Anterior cingulate cortex (tissue), 58 donors: ENCODE results near the gene BICD1.

ENCODE experiments used
- DNase-seq, 58 donors: peaks; one replicate each; lab custom pipeline; 2025; lab: John Stamatoyannopoulos, UW

BICD1 gene

DNA sequence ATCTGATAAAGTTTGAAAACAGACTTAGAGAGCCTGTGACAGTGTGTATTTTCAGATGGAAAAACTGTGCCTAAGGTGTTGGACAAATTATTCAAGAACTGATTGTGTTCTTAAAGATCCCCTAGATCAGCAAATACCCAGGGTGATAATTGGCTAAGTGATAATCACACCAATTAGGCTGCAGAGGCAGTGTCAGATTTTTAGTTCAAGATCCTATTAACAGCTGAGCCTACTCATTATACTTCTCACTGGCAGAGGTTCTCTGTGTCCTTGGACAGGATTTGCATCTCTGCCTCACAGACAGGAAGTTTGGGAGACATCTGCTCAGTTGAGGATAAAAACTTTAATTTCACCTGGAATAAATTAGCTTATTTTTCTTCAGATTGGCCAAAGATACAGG is 288.4 kb downstream of the BICD1 start:
- no peak for DNase-seq

DNA sequence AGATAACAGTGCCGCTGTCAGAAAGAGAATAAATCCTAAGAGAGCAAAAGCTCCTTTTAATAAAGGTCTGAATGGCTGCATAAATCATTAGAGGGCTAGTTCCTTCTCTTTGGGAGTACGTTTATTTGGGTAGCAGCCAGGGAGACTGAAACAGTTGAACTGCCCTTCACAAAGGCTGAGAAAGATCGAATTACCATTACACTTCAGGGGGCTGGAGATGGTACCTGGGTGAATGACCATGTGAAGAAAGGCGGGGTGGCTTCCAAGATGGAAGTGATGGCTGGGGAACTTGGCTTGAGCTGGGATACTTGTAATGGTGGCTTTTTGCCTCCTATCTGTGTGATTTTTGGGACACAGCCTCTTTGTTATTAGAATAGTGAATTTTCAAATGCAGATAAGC is 291.0 kb downstream of the BICD1 start:
- DNase-seq: no peak

GRCh38 chr12:32398181-32398580 is 291.5 kb downstream of the BICD1 start:
- no peak for DNase-seq

DNA sequence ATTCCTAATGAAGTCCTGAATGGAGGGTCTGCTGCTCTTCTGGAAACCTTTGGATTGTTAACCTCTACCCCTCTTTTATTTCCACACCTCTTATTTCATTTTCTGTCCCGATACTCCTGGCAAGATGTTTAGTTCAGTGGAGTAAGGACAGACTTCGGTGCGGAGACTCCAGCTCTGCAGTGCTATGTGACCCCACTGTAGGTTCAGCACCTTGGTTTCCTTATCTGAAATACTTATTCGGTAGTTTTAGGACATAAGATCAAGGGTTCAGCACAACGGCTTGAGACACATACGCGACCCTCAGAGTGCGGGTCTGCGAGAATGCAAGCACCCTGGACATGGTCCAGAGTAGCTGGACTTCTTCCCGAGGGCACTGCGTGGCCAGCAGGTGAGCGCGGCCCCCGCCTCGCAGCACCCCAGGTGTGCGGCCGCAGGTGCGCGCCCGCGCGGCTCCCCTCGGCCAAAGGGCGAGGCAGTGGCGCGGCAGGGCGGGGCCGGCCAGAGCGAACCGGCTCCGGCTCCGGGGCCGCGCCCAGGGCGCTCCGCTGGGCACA is 292.2 kb downstream of the BICD1 start:
- DNase-seq: no peak

DNA sequence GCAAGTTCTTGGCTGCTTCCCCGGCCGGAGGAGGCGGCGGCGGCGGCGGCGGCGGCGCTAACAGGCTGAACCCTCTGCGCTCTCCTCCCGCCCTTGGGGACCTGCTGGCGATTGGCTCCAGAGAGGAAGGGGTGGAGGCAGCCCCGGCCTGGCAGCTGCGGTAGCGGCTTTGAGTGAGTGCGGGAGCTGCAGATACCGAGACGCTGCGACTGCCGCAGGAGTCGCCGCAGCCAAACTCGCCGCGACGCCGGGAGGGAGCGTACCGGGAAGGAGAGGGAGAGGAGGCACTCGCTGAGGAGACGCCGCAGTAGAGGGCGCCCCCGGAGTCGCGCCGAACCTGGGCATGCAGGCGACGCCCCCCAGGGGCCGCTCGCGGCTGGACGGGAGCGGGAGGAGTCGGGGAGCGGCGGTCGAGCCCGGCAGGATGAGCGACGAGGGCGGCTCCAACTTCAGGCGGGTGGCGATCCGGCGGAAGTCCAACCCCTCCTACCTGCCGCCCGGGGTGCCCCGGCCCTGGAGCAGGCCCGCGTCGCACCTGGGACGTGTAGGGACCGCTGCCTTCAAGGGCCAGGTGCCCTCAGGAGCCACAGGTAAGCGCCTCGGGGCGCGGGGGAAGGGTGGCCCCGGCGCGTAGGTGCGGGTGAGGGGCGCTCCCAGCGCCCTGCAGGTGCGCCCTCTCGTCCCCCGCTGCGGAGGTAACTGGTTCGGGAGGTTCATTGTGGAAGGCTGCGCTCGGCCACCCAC is 292.9 kb downstream of the BICD1 start, which contains the start of gene FGD4:
TSS of gene FGD4 (plus strand) at position 189 of the 744 bp plus-strand sequence.
- peak in 57 of 58 donors; percentile 10 to 85 (median 67) for DNase-seq

DNA sequence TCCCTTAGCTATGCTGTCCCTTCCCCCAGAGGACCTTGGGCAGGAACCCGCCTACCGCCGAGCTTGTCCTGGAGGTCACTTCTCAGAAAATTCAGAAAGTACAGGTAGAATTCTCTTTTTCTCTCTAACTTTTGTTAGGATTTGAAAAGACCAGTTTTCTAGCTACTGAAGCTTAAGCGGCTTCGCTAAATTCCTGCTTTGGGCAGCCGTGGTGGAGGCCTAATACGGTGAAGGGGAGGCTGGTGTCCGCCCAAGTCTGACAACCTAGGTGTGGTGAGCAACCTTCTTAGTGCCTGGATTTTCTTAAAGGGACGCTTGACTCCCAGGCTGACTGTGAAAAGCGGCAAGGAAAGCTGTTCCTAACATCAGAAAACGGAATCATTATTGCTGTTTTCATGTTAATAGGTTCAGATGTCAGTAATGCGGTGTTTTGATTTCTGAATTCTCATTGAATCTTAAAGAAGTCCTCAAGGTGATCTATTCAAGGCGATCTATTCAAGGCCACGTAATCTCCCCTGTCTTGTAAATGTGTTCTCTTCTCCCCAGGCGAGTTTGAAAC is 293.5 kb downstream of the BICD1 start:
- DNase-seq: no peak

DNA sequence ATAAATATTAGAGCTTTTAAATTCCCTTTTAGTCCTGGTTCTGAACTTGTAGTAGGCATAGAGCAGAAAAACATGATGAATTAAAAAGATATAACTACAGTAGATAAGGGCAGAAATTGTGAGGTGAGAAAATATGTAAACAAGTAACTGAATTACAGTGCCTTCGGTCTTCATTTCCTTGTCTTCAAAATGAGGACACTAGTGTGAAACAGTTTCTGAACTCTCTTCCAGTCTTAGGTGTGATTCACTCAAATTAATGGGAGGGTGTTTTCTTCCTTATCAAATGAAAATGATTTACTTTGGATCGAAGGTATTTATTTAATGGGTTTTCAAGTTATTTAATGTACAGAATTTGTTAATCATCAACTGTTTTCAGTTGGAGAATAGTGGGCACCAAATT is 294.2 kb downstream of the BICD1 start:
- DNase-seq: no peak

- DNase-seq: no peak
Measured at GRCh38 chr12:32402170-32402569, 295.5 kb downstream of the BICD1 start.

DNA sequence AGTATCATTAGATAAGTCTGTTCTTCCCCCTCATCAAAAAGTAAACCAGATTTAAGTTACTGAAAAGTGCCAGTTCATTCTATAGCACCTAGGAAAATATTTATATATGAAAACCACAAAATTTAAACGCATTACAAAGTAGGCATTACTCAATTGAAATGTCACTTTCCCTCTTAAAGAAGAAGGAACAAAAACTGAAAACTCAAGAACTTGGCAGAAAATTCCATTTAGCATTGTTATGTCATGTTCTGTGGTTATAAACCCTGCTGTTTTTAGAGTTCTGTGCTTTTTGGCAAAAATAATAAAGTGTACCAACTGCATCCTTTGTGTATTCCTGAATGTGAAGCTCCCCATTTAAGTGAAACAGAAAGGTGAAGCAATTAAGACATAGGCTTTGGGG is 296.3 kb downstream of the BICD1 start:
- DNase-seq: no peak

DNA sequence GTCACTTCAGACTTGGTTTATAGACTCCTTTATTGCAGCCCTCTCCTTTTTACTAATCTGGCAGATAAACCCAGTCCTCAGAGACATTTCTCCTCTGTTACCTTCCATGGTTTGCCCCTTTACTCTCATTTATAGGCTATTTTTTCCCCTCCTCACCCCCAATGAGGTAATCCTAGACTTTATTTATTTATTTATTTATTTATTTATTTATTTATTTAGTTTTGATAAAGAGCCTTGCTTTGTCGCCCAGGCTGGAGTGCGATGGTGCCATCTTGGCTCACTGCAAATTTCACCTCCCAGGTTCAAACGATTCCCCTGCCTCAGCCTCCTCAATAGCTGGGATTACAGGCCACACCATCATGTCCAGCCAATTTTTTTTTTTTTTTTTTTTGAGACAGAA is 301.1 kb downstream of the BICD1 start:
- DNase-seq: no peak

DNA sequence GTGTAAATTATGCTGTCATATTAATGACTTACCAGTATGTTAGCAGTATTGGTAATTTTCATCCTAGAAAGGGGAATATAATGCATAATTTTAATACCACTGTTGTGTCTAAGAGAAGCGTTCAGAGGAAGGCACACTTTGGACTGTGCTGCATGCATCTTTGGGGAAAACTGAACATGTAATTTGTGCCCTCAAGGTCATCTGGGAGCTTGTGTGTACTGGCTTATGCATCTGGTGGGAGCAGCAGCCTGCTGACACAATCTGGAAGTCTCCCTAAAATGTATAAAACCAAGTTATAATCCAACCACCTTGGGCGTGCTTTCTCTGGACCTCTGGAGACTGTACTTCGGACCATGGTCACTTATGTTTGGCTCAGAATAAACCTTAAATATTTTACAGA is 306.8 kb downstream of the BICD1 start:
- no peak for DNase-seq

- no peak for DNase-seq
Measured at GRCh38 chr12:32418221-32418620, 311.6 kb downstream of the BICD1 start.

DNA sequence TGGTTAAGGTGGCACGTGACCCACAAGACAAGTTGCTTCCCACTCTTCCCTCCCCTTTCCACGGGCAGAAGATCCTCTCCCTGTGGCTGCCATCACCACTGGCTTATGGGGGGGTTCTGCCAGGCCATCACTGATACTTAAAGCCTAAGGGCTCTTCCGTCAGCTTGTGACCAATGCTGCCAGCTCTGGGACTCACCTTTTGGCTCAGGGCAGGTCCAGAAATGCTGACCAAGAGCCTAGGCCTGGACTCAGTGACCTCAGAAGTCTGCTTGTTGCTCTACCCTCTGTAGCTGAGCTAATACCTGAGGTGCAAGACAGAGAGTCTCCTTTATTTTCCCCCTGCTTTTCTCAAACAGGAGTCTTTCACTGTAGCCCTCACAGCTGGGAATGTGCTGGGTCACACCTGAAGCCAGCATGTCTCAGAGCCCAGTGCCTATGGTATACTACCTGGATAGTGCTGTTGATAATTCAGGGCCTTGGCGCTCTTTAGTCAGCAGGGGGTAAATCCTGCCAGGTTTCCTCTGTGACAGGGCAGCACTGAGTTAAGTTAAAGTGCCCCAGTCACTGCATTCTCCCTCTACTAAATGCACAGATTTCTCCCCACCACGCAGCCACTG is 312.4 kb downstream of the BICD1 start:
- DNase-seq: no peak

DNA sequence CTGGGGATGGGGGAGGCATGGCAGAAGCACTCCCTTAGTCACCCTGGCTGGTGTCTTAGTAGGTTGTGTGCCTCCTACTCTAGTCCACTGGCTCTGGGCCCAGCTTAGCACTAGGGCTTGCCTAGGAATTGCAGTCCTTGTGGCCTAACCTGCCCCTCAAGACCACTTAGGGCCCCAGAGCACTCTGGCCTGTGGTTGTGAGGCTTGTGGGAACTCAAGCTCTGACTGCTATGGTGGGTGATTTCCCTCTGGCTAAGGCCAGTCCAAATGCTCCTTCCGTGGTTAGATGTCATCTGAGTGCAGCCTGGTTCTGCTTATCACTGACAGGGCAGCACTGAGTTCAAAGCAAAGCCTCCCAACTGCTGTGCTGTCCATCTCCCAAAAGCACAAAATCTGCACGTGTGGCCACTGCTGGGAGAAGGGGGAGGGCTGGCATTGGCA is 312.9 kb downstream of the BICD1 start:
- DNase-seq: peak in 3 of 58 donors; percentile 5 to 12 (median 8)

DNA sequence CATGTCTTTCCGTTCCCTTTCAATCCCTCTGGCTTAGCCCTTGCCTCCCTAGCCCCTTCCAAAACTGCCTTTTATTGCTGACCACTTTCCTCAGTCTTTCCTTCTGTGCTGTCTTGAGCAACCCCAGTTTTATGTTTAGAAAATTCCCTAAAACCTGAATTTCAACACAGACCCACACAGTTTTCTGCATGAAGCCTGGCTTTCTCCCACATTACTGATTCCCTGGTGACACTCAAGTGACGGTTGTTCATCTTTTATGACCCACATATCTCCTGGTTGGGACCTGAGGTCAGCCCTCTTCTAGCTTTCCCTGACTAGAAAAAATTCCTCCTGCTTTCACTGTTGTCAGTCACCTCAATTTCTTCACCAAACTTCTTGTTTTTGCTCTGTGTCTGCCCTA is 313.7 kb downstream of the BICD1 start:
- no peak for DNase-seq

- DNase-seq: no peak
Measured at GRCh38 chr12:32423559-32423958, 316.9 kb downstream of the BICD1 start.

GRCh38 chr12:32431025-32431424 is 324.4 kb downstream of the BICD1 start:
- no peak for DNase-seq
